Gastrocnemius medialis (tissue), 4 donors: ENCODE data around the gene ARHGAP27.

Experiments used
- POLR2A ChIP-seq, 2 donors: fragments of 450-650 bp; IDR thresholded peaks; one replicate each; pipeline ENCODE4 v1.6.1; 2017; ENCODE audit warnings: antibody characterized with exemption in 2 of 2, mild to moderate bottlenecking in 2 of 2, moderate library complexity in 2 of 2
- TF ChIP-seq, protein P1 (sequence below), 5 experiments: fragments of 450-650 bp in 3 of 5; fragments of 200-600 bp in 2 of 5; sonication (generic) in 2 of 5; IDR thresholded peaks in 4 of 5; conservative IDR thresholded peaks in 1 of 5; 1 replicate in 4 of 5; 2 replicates in 1 of 5; pipeline ENCODE4 v1.5.1; 2016 to 2019; ENCODE audit warnings: antibody characterized with exemption in 5 of 5, mild to moderate bottlenecking in 3 of 5, moderate library complexity in 3 of 5

DNA sequence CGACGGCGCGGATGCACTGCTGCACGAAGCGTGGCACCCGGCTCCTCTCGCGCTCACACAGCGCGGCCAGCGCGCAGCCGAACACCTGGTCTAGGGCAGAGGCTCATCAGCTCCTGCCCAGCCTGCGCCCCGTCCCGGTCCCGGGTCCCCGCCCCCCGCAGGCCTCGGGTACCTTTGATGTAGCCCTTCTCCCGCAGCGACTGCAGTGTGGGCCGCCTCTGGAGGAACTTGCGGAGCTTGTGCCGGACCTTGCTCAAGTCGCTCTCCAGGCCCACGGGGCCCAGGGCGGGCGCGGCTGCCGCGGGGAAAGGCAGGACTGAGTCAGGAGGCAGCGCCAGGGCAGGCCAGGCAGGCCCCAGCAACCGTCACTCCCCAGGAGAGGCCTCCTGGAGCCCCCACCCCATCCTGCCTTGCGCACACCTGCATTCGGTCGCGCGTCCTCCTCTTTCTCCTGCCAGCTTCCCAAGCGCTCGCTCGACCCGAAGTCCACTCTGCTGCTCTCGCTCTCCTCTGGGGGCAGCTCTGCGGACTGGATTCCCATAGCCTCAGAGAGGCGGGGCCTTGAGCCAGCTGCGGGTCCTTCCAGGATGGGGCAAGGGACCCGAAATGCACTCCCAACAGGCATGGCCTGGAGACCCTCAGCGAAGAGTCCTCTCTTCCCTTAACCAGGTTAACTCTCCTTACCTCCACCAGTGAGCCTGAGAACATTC is 36.0 kb downstream of the ARHGAP27 start:
- TF ChIP-seq, protein P1, sequence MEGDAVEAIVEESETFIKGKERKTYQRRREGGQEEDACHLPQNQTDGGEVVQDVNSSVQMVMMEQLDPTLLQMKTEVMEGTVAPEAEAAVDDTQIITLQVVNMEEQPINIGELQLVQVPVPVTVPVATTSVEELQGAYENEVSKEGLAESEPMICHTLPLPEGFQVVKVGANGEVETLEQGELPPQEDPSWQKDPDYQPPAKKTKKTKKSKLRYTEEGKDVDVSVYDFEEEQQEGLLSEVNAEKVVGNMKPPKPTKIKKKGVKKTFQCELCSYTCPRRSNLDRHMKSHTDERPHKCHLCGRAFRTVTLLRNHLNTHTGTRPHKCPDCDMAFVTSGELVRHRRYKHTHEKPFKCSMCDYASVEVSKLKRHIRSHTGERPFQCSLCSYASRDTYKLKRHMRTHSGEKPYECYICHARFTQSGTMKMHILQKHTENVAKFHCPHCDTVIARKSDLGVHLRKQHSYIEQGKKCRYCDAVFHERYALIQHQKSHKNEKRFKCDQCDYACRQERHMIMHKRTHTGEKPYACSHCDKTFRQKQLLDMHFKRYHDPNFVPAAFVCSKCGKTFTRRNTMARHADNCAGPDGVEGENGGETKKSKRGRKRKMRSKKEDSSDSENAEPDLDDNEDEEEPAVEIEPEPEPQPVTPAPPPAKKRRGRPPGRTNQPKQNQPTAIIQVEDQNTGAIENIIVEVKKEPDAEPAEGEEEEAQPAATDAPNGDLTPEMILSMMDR (IDR thresholded peaks at IDR 0.05 in 4 of 5, conservative IDR thresholded peaks at IDR 0.05 in 1 of 5), result no peak
- no peak for TF ChIP-seq POLR2A (IDR thresholded peaks at IDR 0.05)
